HG02840 (cell line): ENCODE measurements around the gene TBC1D1.
"Not testable (repeated sequence)": the region's sequence is repeated elsewhere in the genome, so short reads cannot be mapped to it uniquely, and the experiment has no call there.

Experiments used
- ATAC-seq: cut with Tn5 transposase; IDR thresholded peaks from one replicate; pipeline ENCODE4 v1.9.1; 2021; ENCODE audit warnings: mild to moderate bottlenecking, moderate library complexity, moderate number of reproducible peaks; ENCODE audit not compliant: unreplicated experiment, low FRiP score

The TBC1D1 gene

GRCh38 chr4:38005637-38006036, 114.8 kb downstream of the TBC1D1 start:
- ATAC-seq, result no peak

- no peak for ATAC-seq
Observed at GRCh38 chr4:38007645-38008044, 116.8 kb downstream of the TBC1D1 start.

GRCh38 chr4:38008571-38009021, 117.7 kb downstream of the TBC1D1 start:
- no peak for ATAC-seq

DNA sequence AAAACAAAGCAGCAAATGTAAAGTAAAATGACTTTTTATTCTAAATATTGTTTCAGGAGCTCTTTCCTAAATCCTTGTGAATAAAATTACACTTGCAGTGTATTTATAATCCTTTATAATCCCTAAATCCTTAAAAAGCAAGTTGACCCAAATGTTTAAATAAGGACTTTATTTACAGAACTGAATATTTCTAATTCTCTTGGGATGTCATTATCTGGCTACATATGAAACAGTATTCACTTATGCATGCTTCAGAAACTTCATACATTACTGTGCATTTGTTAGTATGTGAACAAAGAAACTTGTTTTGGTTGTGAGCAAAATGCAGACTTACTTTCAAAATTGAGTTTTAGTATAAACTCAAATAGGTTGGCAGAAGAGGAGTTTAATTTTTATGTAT, 118.5 kb downstream of the TBC1D1 start:
- no peak for ATAC-seq

DNA sequence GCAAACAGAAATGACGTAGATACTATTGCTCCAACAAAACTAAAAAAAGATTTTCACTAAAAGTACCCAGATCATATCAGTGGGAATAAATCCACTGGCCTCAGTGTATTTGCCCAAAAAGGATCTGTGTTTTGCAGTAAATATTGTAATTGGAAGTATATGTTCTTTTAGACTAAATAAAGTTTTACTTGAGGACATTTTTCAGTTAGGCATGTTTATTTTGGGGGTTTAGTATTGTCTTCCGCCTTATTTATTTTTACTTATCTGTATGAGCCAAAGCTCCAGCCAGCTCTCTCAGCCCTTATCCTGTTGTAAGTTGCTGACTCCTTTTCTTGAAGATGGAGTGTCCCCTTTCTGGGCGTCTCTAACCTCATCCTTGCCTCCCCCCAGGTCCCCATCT, 119.1 kb downstream of the TBC1D1 start:
- no peak for ATAC-seq

GRCh38 chr4:38011511-38012162, 120.8 kb downstream of the TBC1D1 start:
- ATAC-seq, result no peak

DNA sequence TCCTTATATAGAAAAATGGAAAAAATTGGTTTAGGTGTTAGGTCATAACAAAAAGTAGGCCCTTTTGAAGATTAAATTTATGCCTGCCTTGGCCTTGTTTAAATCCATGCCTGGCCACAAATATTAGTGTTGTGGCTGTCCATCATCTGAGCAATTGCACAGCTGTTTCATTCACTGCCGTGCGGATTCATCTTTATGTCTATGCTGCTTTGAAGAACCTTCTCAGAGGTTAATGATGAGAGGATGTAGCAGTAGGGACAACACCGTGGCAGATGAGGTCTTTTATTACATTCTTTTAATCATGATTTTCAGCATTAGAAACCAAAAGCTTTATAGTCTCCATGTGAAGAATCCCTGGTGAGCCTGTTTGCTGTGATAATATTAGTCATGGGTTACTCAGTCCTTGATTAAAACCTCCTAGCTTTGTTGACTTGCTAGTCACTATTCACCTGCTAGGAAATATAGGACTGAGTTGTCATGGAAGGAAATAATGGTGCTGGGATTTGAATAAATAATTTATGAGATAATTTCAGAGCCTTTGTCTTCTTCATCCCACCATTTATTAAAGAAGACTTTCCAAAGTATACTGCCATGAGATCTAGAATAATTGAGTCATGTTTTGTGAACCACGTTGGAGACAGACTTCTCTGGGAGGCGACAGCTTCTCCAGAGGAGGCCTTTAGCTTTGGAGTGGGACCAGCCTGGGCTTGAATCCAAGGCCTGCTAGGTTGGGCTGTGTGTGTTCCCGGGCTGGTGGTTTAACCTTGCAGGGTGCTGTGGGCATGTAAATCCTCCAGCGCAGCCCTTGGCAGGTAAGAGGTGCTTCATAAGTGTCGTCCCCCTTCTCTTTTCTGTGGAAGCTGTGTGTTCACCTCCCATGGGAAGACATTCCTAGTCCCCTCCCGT, 122.8 kb downstream of the TBC1D1 start:
- ATAC-seq, result no peak

DNA sequence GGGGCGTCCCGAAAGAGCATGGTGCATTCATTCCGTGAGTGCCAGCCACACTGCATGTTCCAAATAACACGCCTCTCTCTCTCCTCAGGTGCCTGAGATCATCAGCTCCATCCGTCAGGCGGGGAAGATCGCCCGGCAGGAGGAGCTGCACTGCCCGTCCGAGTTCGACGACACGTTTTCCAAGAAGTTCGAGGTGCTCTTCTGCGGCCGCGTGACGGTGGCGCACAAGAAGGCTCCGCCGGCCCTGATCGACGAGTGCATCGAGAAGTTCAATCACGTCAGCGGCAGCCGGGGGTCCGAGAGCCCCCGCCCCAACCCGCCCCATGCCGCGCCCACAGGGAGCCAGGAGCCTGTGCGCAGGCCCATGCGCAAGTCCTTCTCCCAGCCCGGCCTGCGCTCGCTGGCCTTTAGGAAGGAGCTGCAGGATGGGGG, 123.6 kb downstream of the TBC1D1 start:
- ATAC-seq, result no peak

DNA sequence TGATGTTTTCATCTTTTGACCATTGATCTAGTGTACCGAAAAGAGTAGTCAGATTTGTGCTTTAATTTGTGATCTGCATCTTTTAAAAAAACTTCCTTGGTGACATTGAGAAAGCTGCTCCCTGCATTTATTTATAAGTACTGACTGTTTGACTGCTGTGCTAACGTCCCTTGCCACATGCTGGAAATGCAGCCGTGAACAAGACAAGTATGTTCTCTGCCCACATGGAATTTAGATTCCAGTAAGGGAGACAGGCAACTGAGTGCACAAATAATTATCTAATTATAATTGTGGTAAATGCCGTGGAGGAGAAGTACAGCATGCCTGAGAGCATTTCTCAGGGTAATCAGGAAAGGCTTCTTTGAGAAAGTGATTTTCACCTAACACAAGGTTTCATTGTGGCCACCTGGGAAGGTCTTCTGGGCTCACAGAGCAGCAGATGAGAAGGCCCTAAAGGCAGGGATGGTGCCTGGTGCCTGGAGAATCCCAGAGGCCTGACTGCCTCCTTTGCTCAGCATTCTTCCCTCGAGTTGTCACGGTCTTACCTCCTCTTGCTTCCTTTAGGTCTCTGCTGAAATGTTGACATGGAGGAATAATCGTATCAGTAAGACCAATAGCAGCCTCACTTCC, 125.1 kb downstream of the TBC1D1 start:
- no peak for ATAC-seq

- no peak for ATAC-seq
Observed at GRCh38 chr4:38016698-38017097, 125.8 kb downstream of the TBC1D1 start.

- ATAC-seq, result no peak
Observed at GRCh38 chr4:38017609-38018008, 126.7 kb downstream of the TBC1D1 start.

DNA sequence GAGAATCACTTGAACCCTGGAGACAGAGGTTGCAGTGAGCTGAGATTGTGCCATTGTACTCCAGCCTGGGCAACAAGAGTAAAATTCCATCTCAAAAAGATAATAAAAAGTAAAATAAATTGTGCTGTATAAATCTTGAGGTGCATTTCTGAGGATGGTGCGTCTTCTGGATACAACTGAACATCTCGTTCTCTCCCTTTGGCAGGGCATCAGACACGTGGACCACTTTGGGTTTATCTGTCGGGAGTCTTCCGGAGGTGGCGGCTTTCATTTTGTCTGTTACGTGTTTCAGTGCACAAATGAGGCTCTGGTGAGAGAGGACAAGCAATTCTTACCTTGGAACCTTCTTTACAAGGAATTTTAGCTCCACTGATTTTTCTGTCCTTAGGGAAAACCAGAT, 129.5 kb downstream of the TBC1D1 start:
- no peak for ATAC-seq

GRCh38 chr4:38020961-38021360, 130.1 kb downstream of the TBC1D1 start:
- ATAC-seq, result not testable (repeated sequence)

GRCh38 chr4:38021751-38022150, 130.9 kb downstream of the TBC1D1 start:
- ATAC-seq, result no peak

- ATAC-seq, result no peak
Observed at GRCh38 chr4:38023347-38024205, 132.7 kb downstream of the TBC1D1 start.

- no peak for ATAC-seq
Observed at GRCh38 chr4:38024206-38024509, 133.3 kb downstream of the TBC1D1 start.

DNA sequence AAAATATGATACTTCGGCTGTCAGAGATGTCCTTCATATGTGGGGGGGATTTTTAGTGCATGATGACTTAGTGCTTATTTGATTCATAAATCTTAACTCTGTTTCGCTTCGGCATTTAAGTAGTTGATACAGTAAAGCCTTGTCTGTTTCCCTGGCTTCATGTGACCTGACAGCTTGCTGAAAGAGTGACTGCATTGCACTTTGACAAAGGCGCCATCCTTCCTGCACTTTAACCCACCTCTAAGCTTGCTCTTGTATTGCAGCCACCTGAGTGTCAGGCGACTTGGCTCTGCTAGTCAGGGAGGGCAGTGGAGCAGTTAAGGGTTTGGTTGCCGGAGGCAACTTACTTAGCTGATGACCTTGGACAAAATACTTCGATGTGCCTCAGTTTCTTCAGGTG, 134.8 kb downstream of the TBC1D1 start:
- ATAC-seq, result no peak

- ATAC-seq, result no peak
Observed at GRCh38 chr4:38026158-38026740, 135.4 kb downstream of the TBC1D1 start.

- no peak for ATAC-seq
Observed at GRCh38 chr4:38030023-38030422, 139.1 kb downstream of the TBC1D1 start.
